HCT116 (cell line): Measurements from ENCODE around the gene EXD3. TPM values are rescaled to one million over a fixed set of nuclear protein-coding genes. Genes with fewer than 3 reads are reported as not detected.

Experiments
- ATAC-seq: fragments of 200-7000 bp; cut with Tn5 transposase; 2 replicates; pipeline ENCODE4 v1.9.1; 2020; ENCODE audit warnings: mild to moderate bottlenecking, moderate library complexity
- BruUV-seq: library from RNA; stranded (reverse); fragments of 400-500 nt; replicated peaks from 2 replicates; lab custom pipeline; 2021; lab: Mats Ljungman, UMichigan
- CTCF ChIA-PET: fragments of 300-600 bp; sonication (Branson Sonifier 250); formaldehyde crosslinking; loops from one replicate; lab custom pipeline; 2021; ENCODE audit warnings: antibody characterized with exemption; lab: Charles Lee
- POLR2A ChIA-PET: fragments of 300-600, 350-600 bp; sonication (Branson Sonifier 250); formaldehyde crosslinking; loops from one replicate; lab custom pipeline; 2021; ENCODE audit warnings: antibody characterized with exemption; lab: Charles Lee
- RAD21 ChIA-PET, 2 experiments: fragments of 300-600 bp; sonication (Branson Sonifier 250); formaldehyde crosslinking; loops; one replicate each; lab custom pipeline; 2023; ENCODE audit warnings: low total read pairs in 2 of 2; ENCODE audit not compliant: uncharacterized antibody in 2 of 2, unreplicated experiment in 2 of 2, low non-redundant PET in 1 of 2; lab: Charles Lee
- DNase-seq: peaks from one replicate; pipeline ENCODE4 v3.0.0-alpha.2; 2010; ENCODE audit warnings: low read depth, low spot score
- H2AFZ ChIP-seq: fragments of 200-600 bp; shearing (Covaris generic), sonication (generic); 2 replicates; pipeline ENCODE4 v1.6.1; 2017; ENCODE audit warnings: low read depth, mixed run types, mixed read lengths, antibody characterized with exemption, low read length; ENCODE audit not compliant: poor library complexity, severe bottlenecking
- H3K27ac ChIP-seq: 2 replicates; pipeline ENCODE4 v1.5.1; 2012; ENCODE audit warnings: low read depth, low read length
- H3K27me3 ChIP-seq: fragments of 200-600 bp; sonication (generic); 2 replicates; pipeline ENCODE4 v1.6.1; 2016; ENCODE audit warnings: mixed run types, low read length, mixed read lengths; ENCODE audit not compliant: insufficient read depth
- H3K36me3 ChIP-seq, 2 experiments: fragments of 200-500 bp in 1 of 2; fragments of 200-600 bp in 1 of 2; sonication (Bioruptor generic) in 1 of 2; sonication (generic) in 1 of 2; 2 replicates each; pipeline versions ENCODE4 v1.5.1 to v1.6.1; 2014 to 2016; ENCODE audit warnings: low read length in 2 of 2, inconsistent platforms in 1 of 2, mixed read lengths in 1 of 2, mixed run types in 1 of 2; ENCODE audit not compliant: insufficient read depth in 2 of 2, control insufficient read depth in 1 of 2
- H3K4me1 ChIP-seq, 2 experiments: fragments of 200-600 bp in 1 of 2; sonication (generic) in 1 of 2; 2 replicates each; pipeline versions ENCODE4 v1.5.1 to v1.6.1; 2012 to 2017; ENCODE audit warnings: low read length in 2 of 2, inconsistent platforms in 1 of 2, mild to moderate bottlenecking in 1 of 2, mixed read lengths in 1 of 2, mixed run types in 1 of 2, moderate library complexity in 1 of 2; ENCODE audit not compliant: insufficient read depth in 2 of 2, control insufficient read depth in 1 of 2
- H3K4me2 ChIP-seq: fragments of 200-600 bp; sonication (generic); 2 replicates; pipeline ENCODE4 v1.6.1; 2017; ENCODE audit warnings: mixed run types, low read length, mixed read lengths
- H3K4me3 ChIP-seq, 2 experiments: fragments of 200-600 bp in 1 of 2; sonication (generic) in 1 of 2; replicated peaks in 1 of 2; 2 replicates each; pipeline ENCODE4 v1.5.1; 2011 to 2016; ENCODE audit warnings: low read length in 2 of 2, control low read depth in 1 of 2, low read depth in 1 of 2, mild to moderate bottlenecking in 1 of 2, mixed read lengths in 1 of 2, mixed run types in 1 of 2
- H3K79me2 ChIP-seq: fragments of 200-600 bp; sonication (generic); 2 replicates; pipeline ENCODE4 v1.6.1; 2017; ENCODE audit warnings: mild to moderate bottlenecking, mixed run types, low read length, moderate library complexity, mixed read lengths; ENCODE audit not compliant: insufficient read depth
- H3K9ac ChIP-seq: fragments of 200-600 bp; sonication (generic); 2 replicates; pipeline ENCODE4 v1.6.1; 2016; ENCODE audit warnings: low read length, mixed read lengths
- H3K9me2 ChIP-seq: fragments of 200-600 bp; sonication (generic), shearing (Covaris generic); 2 replicates; pipeline ENCODE4 v1.6.1; 2017; ENCODE audit warnings: mixed run types, mild to moderate bottlenecking, moderate library complexity; ENCODE audit not compliant: insufficient read depth
- H3K9me3 ChIP-seq, 2 experiments: fragments of 200-500 bp in 1 of 2; fragments of 200-600 bp in 1 of 2; sonication (Bioruptor generic) in 1 of 2; sonication (generic) in 1 of 2; 2 replicates each; pipeline ENCODE4 v1.6.1; 2014 to 2017; ENCODE audit warnings: low read length in 2 of 2, mixed read lengths in 2 of 2, inconsistent platforms in 1 of 2, low read depth in 1 of 2, mild to moderate bottlenecking in 1 of 2, mixed run types in 1 of 2, moderate library complexity in 1 of 2; ENCODE audit not compliant: control insufficient read depth in 1 of 2, insufficient read depth in 1 of 2
- H4K20me1 ChIP-seq: fragments of 200-600 bp; sonication (generic), shearing (Covaris generic); 2 replicates; pipeline ENCODE4 v1.6.1; 2017; ENCODE audit warnings: mixed run types, mild to moderate bottlenecking, moderate library complexity; ENCODE audit not compliant: insufficient read depth
- ATF3 ChIP-seq: IDR thresholded peaks from 2 replicates; pipeline ENCODE4 v1.6.1; 2012
- CBX3 ChIP-seq: IDR thresholded peaks from 2 replicates; pipeline ENCODE4 v1.6.1; 2012; ENCODE audit warnings: low read depth
- ELF1 ChIP-seq: IDR thresholded peaks from 2 replicates; pipeline ENCODE4 v1.6.1; 2012; ENCODE audit warnings: low read depth, borderline replicate concordance
- EZH2 ChIP-seq: fragments of 200-600 bp; sonication (generic); IDR thresholded peaks from 2 replicates; pipeline ENCODE4 v1.6.1; 2017; ENCODE audit warnings: antibody characterized with exemption, mixed run types
- FOSL1 ChIP-seq: IDR thresholded peaks from 2 replicates; pipeline ENCODE4 v1.6.1; 2012; ENCODE audit warnings: low read depth
- JUND ChIP-seq: IDR thresholded peaks from 2 replicates; pipeline ENCODE4 v1.6.1; 2012
- MAX ChIP-seq: IDR thresholded peaks from 2 replicates; pipeline ENCODE4 v1.6.1; 2012
- POLR2A ChIP-seq: IDR thresholded peaks from 2 replicates; pipeline ENCODE4 v1.7.0; 2011; ENCODE audit warnings: borderline replicate concordance; ENCODE audit not compliant: insufficient read depth, insufficient read length; ENCODE audit errors: extremely low read depth
- POLR2AphosphoS5 ChIP-seq: IDR thresholded peaks from 2 replicates; pipeline ENCODE4 v1.6.1; 2011; ENCODE audit warnings: mild to moderate bottlenecking, low read depth, low read length, moderate library complexity
- RAD21 ChIP-seq: IDR thresholded peaks from 2 replicates; pipeline ENCODE4 v1.6.1; 2012; ENCODE audit warnings: low read depth, mild to moderate bottlenecking
- SIN3A ChIP-seq: IDR thresholded peaks from 2 replicates; pipeline ENCODE4 v1.6.1; 2012; ENCODE audit warnings: low read depth
- SP1 ChIP-seq: IDR thresholded peaks from 2 replicates; pipeline ENCODE4 v1.6.1; 2012; ENCODE audit warnings: low read depth
- TCF7L2 ChIP-seq: IDR thresholded peaks from 2 replicates; pipeline ENCODE4 v1.7.0; 2011; ENCODE audit warnings: borderline replicate concordance, inconsistent platforms; ENCODE audit not compliant: insufficient read depth, insufficient read length; ENCODE audit errors: extremely low read depth
- ZNF274 ChIP-seq: fragments of 200-500 bp; sonication (Bioruptor generic); IDR thresholded peaks from 2 replicates; pipeline ENCODE4 v1.6.1; 2014; ENCODE audit warnings: mild to moderate bottlenecking, low read depth, low read length, inconsistent platforms
- intact Hi-C: fragments of 100-400 bp; cut with micrococcal nuclease; formaldehyde crosslinking; loops from 2 replicates; pipeline ENCODE4 v1.10.0; 2022
- total RNA-seq: library from RNA; stranded (reverse); gene quantifications from one replicate; pipeline ENCODE4 v1.2.1, GENCODE V29; 2021; ENCODE audit not compliant: unreplicated experiment
- TF ChIP-seq, protein P1 (sequence below): IDR thresholded peaks from 2 replicates; pipeline ENCODE4 v1.6.1; 2011; ENCODE audit warnings: mild to moderate bottlenecking, low read length, moderate library complexity; ENCODE audit not compliant: insufficient replicate concordance; ENCODE audit errors: extremely low read depth

Gene EXD3
- total RNA-seq, 1 experiment from 2014 or later = 25.4 TPM

DNA sequence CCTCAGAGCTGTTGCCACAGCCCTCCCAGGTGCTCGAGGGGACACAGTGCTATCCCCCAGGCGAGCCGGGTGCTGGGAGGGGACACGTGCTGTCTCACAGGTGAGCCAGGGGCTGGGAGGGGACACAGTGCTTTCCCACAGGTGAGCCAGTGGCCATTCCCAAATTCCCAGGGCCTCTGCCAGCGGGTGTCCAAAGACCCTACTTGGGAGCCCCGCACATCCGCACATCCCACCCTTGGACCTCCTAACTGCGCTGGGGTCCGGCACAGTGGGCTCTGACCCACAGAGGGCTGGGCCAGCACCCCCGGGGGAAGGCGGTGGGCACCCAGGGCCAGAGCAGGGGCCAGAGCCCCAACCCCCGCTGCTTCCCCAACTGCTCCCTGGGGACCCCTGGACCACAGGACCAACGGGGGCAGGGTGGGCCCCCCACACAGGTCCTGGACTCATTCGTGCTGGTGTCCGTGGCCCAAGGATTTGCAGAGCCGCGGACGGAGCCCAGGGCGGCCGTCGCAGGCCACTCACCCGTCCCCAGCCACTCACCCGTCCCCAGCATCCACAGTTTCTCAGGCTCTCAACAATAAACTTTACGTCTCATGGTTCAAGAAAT is 17.9 kb downstream of the EXD3 start (continued):
- TF ChIP-seq, protein P1, sequence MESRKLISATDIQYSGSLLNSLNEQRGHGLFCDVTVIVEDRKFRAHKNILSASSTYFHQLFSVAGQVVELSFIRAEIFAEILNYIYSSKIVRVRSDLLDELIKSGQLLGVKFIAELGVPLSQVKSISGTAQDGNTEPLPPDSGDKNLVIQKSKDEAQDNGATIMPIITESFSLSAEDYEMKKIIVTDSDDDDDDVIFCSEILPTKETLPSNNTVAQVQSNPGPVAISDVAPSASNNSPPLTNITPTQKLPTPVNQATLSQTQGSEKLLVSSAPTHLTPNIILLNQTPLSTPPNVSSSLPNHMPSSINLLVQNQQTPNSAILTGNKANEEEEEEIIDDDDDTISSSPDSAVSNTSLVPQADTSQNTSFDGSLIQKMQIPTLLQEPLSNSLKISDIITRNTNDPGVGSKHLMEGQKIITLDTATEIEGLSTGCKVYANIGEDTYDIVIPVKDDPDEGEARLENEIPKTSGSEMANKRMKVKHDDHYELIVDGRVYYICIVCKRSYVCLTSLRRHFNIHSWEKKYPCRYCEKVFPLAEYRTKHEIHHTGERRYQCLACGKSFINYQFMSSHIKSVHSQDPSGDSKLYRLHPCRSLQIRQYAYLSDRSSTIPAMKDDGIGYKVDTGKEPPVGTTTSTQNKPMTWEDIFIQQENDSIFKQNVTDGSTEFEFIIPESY = no peak
- TF ChIP-seq, all 23 proteins: peak for 0

DNA sequence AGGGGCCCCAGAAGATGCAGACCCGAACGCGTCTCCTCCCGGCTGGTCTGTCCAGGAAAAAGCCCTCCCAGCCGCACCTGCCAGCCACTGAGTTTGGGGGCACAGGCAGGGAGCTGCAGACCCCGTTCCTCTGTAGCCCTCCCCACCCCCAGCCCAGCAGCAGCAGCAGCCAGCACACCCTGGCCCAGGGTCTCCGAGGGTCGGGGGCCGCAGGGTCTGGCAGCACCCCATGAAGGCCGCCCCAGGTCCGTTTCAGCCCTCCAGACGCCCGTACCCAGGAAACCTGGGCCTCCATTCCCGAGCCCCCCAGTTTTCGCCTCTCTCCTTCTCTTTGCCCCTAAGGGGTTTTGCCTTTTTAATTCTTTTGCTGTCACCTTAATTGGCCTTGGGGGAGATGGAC is 19.7 kb downstream of the EXD3 start:
- Histone ChIP-seq H3K4me1 (peaks cover 4 to 24% of the 10 kb centered on the region in 2 experiments; a peak in 3 of 4 replicates), H3K27me3 (no peaks in the 10 kb centered on the region), H2AFZ (no peak overlapping the region), H3K79me2 (no peaks in the 10 kb centered on the region), H4K20me1 (no peaks in the 10 kb centered on the region), H3K27ac (no peak overlapping the region), H3K4me3 (no peak overlapping the region), H3K9ac (no peak overlapping the region), H3K9me3 (no peaks in the 10 kb centered on the region), H3K36me3 (no peaks in the 10 kb centered on the region), H3K4me2 (no peak overlapping the region), H3K9me2 (no peaks in the 10 kb centered on the region)
- BruUV-seq = no TSS peak
- no peak for ATAC-seq
- TF ChIP-seq SIN3A (no peak), FOSL1 (no peak), CBX3 (no peak), MAX (no peak), EZH2 (no peak), POLR2AphosphoS5 (no peak), RAD21 (no peak), ZNF274 (no peak), ELF1 (no peak), JUND (no peak), POLR2A (no peak), SP1 (no peak), ATF3 (no peak), TCF7L2 (no peak)
- ChIA-PET POLR2A (no interaction called here), CTCF (no interaction called here), RAD21 (no interaction called here)
- intact Hi-C loops = no loop called here
- DNase-seq = no peak
